NCI-H2227 (cell line): ENCODE results near the gene FN3KRP.

ENCODE experiments used
- DNase-seq: peaks from one replicate; lab custom pipeline; 2025; ENCODE audit not compliant: unreplicated experiment; lab: John Stamatoyannopoulos, UW

The FN3KRP gene

DNA sequence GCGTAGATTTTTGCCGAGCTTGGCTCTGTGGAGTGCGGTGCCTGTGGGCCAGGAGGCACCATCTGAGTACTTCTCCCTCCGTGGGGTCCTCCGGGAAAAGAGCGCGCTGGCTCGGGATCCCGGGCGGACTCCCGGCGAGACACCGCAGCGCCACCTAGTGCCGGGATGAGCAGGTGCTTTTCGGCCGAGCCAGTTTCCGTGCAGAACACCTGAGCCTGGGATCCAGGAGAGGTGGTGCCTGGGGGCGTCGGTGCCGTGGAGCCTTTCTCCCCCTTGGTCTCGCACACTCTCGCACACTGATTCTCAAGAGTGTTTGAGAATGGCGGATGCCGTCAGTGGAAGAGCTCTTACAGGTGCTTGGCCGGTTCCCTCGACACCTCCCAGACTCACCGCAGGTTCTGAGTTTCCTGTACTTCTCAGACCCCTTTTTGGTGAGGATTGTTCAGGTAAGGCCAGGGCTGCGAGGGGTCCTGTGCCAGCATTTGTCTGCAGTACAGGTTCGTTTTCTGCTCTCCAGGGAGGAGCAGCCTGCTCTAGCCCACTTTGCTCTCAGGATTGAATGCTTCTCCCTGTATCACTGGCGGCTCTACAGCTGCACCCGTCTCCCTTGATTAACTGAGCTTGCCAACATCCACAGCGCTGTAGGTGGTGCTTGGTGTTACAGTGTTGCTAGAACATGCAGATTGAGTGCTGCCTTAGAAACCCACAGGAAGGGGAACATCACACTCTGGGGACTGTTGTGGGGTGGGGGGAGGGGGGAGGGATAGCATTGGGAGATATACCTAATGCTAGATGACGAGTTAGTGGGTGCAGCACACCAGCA is 58.7 kb downstream of the FN3KRP start:
- peak; percentile 58 for DNase-seq

DNA sequence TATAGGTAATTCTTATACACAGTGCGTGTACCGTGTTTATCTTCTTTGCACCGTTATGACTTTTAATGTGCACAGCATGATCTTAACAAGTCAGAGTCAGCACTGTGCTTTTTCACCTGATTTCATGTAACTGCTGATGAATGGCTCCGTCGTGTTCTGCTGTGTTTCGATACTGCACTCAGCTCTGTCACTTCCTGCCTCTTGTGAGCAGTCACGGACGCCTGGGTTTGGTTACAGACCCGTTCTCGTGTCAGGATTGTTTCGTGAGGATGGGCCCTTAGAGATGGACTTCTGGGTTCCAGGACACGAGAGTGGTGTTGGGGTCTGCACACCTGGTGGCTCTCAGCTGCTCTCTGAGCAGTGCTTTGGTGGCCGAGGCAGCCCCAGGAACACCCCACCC is 59.9 kb downstream of the FN3KRP start:
- no peak for DNase-seq
